SU-DHL-6 (cell line): ENCODE data around the gene ZFHX2.

Source experiments
- H2AFZ ChIP-seq: fragments of 200-600 bp; sonication (generic); 2 replicates; pipeline ENCODE4 v1.6.1; 2014; ENCODE audit warnings: low read depth, mild to moderate bottlenecking, moderate library complexity, mixed read lengths, antibody characterized with exemption, low read length; ENCODE audit not compliant: severe bottlenecking
- H3F3A ChIP-seq: fragments of 200-600 bp; shearing (Covaris generic); 2 replicates; pipeline ENCODE4 v1.6.0; 2016; ENCODE audit warnings: antibody characterized with exemption, mild to moderate bottlenecking; ENCODE audit not compliant: insufficient read depth
- H3K27ac ChIP-seq: fragments of 200-600 bp; sonication (generic); 2 replicates; pipeline ENCODE4 v1.5.1; 2016; ENCODE audit warnings: low read depth, mild to moderate bottlenecking, low read length, moderate library complexity, mixed read lengths
- H3K27me3 ChIP-seq: fragments of 200-600 bp; sonication (generic), shearing (Covaris generic); 2 replicates; pipeline ENCODE4 v1.6.0; 2014; ENCODE audit warnings: mild to moderate bottlenecking, low read length
- H3K36me3 ChIP-seq: fragments of 200-600 bp; sonication (generic); 2 replicates; pipeline ENCODE4 v1.6.1; 2014; ENCODE audit warnings: mild to moderate bottlenecking, low read length, mixed read lengths
- H3K4me2 ChIP-seq: fragments of 300-600, 200-600 bp; shearing (Covaris generic), sonication (generic); 2 replicates; pipeline ENCODE4 v1.6.0; 2014; ENCODE audit warnings: low read length, low read depth, mild to moderate bottlenecking; ENCODE audit not compliant: poor library complexity, severe bottlenecking
- H3K4me3 ChIP-seq: fragments of 200-600 bp; sonication (generic); 2 replicates; pipeline ENCODE4 v1.5.1; 2014; ENCODE audit warnings: antibody characterized with exemption, low read length, mild to moderate bottlenecking, mixed read lengths; ENCODE audit not compliant: insufficient read depth, poor library complexity, severe bottlenecking
- H3K79me2 ChIP-seq: fragments of 200-600 bp; sonication (generic); 2 replicates; pipeline ENCODE4 v1.6.1; 2014; ENCODE audit warnings: mild to moderate bottlenecking, low read length, moderate library complexity; ENCODE audit not compliant: insufficient read depth
- H3K9ac ChIP-seq: fragments of 200-600 bp; sonication (generic); 2 replicates; pipeline ENCODE4 v1.7.0; 2014; ENCODE audit warnings: mild to moderate bottlenecking, low read length
- H3K9me2 ChIP-seq: fragments of 200-600 bp; sonication (generic); replicated peaks from 2 replicates; pipeline ENCODE4 v1.6.1; 2014; ENCODE audit warnings: low read length; ENCODE audit not compliant: insufficient read depth
- H3K9me3 ChIP-seq: fragments of 200-600 bp; sonication (generic); 2 replicates; pipeline ENCODE4 v1.6.1; 2014; ENCODE audit warnings: low read length, mixed read lengths; ENCODE audit not compliant: insufficient read depth
- H4K20me1 ChIP-seq: fragments of 200-600 bp; sonication (generic); 2 replicates; pipeline ENCODE4 v1.6.1; 2014; ENCODE audit warnings: low read depth, mild to moderate bottlenecking, antibody characterized with exemption, low read length, moderate library complexity, mixed read lengths
- CTCF ChIP-seq: fragments of 200-600 bp; sonication (generic); IDR thresholded peaks from one replicate; pipeline ENCODE4 v1.5.1; 2017; ENCODE audit warnings: antibody characterized with exemption, mild to moderate bottlenecking, low read length, moderate library complexity; ENCODE audit not compliant: insufficient read depth, poor library complexity, severe bottlenecking
- EZH2phosphoT487 ChIP-seq: fragments of 200-600 bp; sonication (generic), shearing (Covaris generic); conservative IDR thresholded peaks from 2 replicates; pipeline ENCODE4 v1.6.1; 2018; ENCODE audit warnings: mild to moderate bottlenecking, antibody characterized with exemption, low read length, moderate library complexity, mixed read lengths

Gene ZFHX2

GRCh38 chr14:23523229-23524016 lies 28.1 kb downstream of the ZFHX2 start:
- no peak overlapping the region for H3K4me2 ChIP-seq
- no peaks in the 10 kb centered on the region for H3K9me3 ChIP-seq
- no peaks in the 10 kb centered on the region for H3K27me3 ChIP-seq
- no peaks in the 10 kb centered on the region for H3K36me3 ChIP-seq
- no peak overlapping the region for H3K9ac ChIP-seq
- H3F3A ChIP-seq, result no peaks in the 10 kb centered on the region
- no peak overlapping the region for H2AFZ ChIP-seq
- H3K4me3 ChIP-seq, result no peak overlapping the region
- no peaks in the 10 kb centered on the region for H3K9me2 ChIP-seq
- H3K27ac ChIP-seq, result no peak overlapping the region
- H3K79me2 ChIP-seq, result no peaks in the 10 kb centered on the region
- TF ChIP-seq CTCF (no peak), EZH2phosphoT487 (no peak)
- H4K20me1 ChIP-seq, result no peaks in the 10 kb centered on the region

GRCh38 chr14:23522643-23523198 lies 28.8 kb downstream of the ZFHX2 start:
- no peaks in the 10 kb centered on the region for H3K79me2 ChIP-seq
- no peak for TF ChIP-seq EZH2phosphoT487
- TF ChIP-seq CTCF, result no peak
- H4K20me1 ChIP-seq, result no peaks in the 10 kb centered on the region
- no peak overlapping the region for H3K4me3 ChIP-seq
- no peaks in the 10 kb centered on the region for H3F3A ChIP-seq
- H2AFZ ChIP-seq, result no peak overlapping the region
- H3K9me3 ChIP-seq, result no peaks in the 10 kb centered on the region
- no peaks in the 10 kb centered on the region for H3K27me3 ChIP-seq
- no peak overlapping the region for H3K4me2 ChIP-seq
- no peak overlapping the region for H3K27ac ChIP-seq
- H3K9ac ChIP-seq, result no peak overlapping the region
- no peaks in the 10 kb centered on the region for H3K36me3 ChIP-seq
- H3K9me2 ChIP-seq, result no peaks in the 10 kb centered on the region

- Histone ChIP-seq H3K36me3 (no peaks in the 10 kb centered on the region), H3K79me2 (no peaks in the 10 kb centered on the region), H3K9me3 (no peaks in the 10 kb centered on the region), H3K4me2 (no peak overlapping the region), H4K20me1 (no peaks in the 10 kb centered on the region), H3K27ac (no peak overlapping the region), H3K9me2 (no peaks in the 10 kb centered on the region), H3K27me3 (no peaks in the 10 kb centered on the region), H3K9ac (no peak overlapping the region), H2AFZ (no peak overlapping the region), H3K4me3 (no peak overlapping the region), H3F3A (no peaks in the 10 kb centered on the region)
- TF ChIP-seq CTCF, result no peak
- no peak for TF ChIP-seq EZH2phosphoT487
Observed at GRCh38 chr14:23521785-23522640, 29.6 kb downstream of the ZFHX2 start.
